Erythroblast (primary cell): ENCODE results near the gene ME3.

ENCODE experiments used
- GATA1 ChIP-seq: IDR thresholded peaks from 2 replicates; pipeline ENCODE4 v1.6.1; 2011; ENCODE audit warnings: low read depth, mild to moderate bottlenecking, control low read depth, low read length, moderate library complexity
- POLR2A ChIP-seq: IDR thresholded peaks from 2 replicates; pipeline ENCODE4 v1.6.1; 2011; ENCODE audit warnings: mild to moderate bottlenecking, low read length

DNA sequence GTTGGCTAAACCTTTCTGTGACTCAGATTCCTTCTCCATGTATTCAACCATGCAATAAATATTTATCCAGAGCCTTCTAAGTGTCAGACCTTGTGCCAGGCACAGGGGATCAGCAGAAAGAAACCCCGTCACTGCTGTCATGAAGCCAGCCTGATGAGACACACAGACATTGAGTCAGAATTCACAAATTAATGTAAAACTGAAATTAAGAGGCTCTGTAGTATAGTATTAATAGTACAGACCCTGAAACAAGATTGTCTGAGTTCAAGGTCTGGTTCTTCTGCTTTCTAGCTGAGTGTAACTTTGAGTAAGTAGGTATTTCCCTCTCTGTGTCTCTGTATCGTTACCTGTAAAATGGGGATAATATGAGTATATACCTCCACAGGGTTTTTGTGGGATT is 46.9 kb downstream of the ME3 start:
- no peak for TF ChIP-seq POLR2A
- no peak for TF ChIP-seq GATA1
